Choroid plexus epithelial cell (primary cell): ENCODE data around the gene LENG1.

Source experiments
- DNase-seq: peaks from one replicate; pipeline ENCODE4 v3.0.0-alpha.2; 2010; ENCODE audit warnings: low read depth
- H3K4me3 ChIP-seq: 2 replicates; pipeline ENCODE4 v1.5.1; 2011; ENCODE audit warnings: low read depth, mild to moderate bottlenecking, control low read depth, low read length, moderate library complexity
- CTCF ChIP-seq: conservative IDR thresholded peaks from 2 replicates; pipeline ENCODE4 v1.5.1; 2011; ENCODE audit warnings: low read depth, mild to moderate bottlenecking, control low read depth, inconsistent platforms, low read length, moderate library complexity

The LENG1 gene

DNA sequence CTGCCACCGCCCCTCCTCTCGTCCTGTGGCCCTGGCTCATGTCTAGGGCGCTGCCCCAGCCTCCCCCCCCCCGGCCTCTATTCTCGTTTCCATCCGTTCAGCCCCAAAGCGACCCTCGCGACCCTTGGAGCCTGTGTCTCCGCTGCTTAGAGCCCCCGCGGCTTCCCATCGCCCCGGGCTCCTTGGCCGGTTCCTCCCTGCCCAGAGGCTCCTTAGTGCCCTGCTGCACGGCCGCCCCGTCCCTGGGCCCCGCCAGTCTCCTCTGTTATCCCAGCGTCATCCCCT lies 31.1 kb downstream of the LENG1 start:
- H3K4me3 ChIP-seq, result no peak overlapping the region
- TF ChIP-seq CTCF, result no peak
- no peak for DNase-seq

- H3K4me3 ChIP-seq, result no peak overlapping the region
- DNase-seq, result no peak
- no peak for TF ChIP-seq CTCF
Observed at GRCh38 chr19:54127688-54128440, 31.7 kb downstream of the LENG1 start.

GRCh38 chr19:54125713-54126112 lies 33.8 kb downstream of the LENG1 start:
- no peak for DNase-seq
- no peak for TF ChIP-seq CTCF
- no peak overlapping the region for H3K4me3 ChIP-seq

DNA sequence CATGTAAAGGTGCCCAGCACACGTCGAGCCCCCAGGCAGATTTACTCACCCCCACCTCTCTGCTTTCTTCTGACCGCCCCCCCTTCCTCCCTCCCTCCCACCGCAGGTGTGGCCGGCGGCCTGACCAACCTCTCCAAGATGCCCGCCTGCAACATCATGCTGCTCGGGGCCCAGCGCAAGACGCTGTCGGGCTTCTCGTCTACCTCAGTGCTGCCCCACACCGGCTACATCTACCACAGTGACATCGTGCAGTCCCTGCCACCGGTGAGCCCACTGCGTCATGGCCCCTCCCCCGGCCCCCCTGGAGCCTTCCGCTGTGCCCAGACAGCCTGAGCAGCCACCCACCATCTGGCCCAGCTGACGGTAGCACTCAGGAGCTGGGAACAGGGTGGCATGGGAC lies 35.1 kb downstream of the LENG1 start:
- no peak for TF ChIP-seq CTCF
- DNase-seq, result no peak
- H3K4me3 ChIP-seq, result no peak overlapping the region

- no peak overlapping the region for H3K4me3 ChIP-seq
- TF ChIP-seq CTCF, result no peak
- DNase-seq, result no peak
Observed at GRCh38 chr19:54123682-54124081, 35.8 kb downstream of the LENG1 start.

- no peak for TF ChIP-seq CTCF
- no peak overlapping the region for H3K4me3 ChIP-seq
- no peak for DNase-seq
Observed at GRCh38 chr19:54121259-54121658, 38.3 kb downstream of the LENG1 start.
